GM12873 (cell line): ENCODE measurements around the gene PRRC2B.

Experiments used
- TF ChIP-seq, protein P1 (sequence below): IDR thresholded peaks from 2 replicates; pipeline ENCODE4 v1.5.1; 2012; ENCODE audit warnings: low read depth, mild to moderate bottlenecking, moderate library complexity, low read length, control low read depth; ENCODE audit not compliant: insufficient read depth; ENCODE audit errors: missing control alignments

Gene PRRC2B

DNA sequence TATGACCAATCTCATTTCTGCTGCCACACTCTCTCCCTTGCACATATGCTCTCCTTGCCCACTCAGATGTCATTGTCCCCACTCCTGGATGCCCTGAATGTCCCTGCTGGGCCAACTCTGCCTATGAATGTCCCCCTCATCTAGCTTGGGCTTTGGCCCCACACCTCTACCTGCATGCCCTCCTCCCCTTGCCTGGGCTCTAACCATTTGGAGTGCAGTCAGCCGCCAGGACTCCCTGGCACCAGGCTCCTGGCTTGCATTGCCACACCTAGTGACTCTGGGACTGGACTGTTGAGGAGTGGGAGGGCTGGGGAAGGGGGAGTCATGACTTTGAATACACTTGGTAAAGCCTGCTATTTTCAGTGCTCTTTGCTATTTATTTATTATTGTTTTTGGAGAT is 67.3 kb downstream of the PRRC2B start:
- TF ChIP-seq, protein P1, sequence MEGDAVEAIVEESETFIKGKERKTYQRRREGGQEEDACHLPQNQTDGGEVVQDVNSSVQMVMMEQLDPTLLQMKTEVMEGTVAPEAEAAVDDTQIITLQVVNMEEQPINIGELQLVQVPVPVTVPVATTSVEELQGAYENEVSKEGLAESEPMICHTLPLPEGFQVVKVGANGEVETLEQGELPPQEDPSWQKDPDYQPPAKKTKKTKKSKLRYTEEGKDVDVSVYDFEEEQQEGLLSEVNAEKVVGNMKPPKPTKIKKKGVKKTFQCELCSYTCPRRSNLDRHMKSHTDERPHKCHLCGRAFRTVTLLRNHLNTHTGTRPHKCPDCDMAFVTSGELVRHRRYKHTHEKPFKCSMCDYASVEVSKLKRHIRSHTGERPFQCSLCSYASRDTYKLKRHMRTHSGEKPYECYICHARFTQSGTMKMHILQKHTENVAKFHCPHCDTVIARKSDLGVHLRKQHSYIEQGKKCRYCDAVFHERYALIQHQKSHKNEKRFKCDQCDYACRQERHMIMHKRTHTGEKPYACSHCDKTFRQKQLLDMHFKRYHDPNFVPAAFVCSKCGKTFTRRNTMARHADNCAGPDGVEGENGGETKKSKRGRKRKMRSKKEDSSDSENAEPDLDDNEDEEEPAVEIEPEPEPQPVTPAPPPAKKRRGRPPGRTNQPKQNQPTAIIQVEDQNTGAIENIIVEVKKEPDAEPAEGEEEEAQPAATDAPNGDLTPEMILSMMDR: no peak

DNA sequence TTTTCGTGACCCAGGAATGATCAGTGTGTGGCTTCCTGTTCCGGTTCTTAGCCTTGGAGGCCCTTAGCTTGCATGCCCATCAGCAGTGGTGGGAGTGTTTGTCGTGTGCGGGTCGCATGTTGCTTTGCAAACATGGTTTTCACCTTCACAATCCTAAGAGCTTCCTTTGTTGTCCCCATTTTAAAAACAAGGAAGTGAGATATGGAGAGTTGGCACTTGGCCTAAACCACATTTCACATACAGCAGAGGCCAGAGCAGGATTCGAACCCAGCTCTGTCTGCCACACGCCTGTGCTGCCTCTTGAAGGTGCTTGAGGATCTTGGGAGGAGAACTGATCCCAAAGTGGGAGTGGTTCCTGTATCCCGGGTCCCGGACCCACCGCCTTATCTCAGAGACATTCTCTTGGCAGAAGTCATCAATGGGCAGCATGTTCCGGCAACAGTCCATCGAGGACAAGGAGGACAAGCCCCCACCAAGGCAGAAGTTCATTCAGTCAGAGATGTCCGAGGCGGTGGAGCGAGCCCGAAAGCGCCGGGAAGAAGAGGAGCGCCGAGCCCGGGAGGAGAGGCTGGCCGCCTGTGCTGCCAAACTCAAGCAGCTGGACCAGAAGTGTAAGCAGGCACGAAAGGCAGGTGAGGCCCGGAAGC is 70.6 kb downstream of the PRRC2B start:
- TF ChIP-seq, protein P1: no peak

DNA sequence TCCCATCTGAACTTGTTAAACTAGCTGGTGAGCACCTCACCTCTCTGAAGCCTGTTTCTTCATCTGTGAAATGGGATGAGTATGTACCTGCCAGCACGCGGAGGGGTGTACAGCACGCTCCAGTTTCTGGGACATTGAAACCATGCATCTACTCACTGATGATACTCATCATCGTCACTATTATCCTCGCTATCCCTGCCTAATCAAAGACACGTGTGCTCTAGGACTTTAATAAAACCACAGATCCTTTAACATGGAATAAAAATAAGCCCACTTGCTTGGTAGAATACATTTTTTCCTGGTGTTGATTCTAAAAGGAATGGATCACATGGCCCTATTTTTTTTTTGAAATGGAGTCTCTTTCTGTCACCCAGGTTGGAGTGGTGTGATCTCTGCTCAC is 71.5 kb downstream of the PRRC2B start:
- TF ChIP-seq, protein P1: no peak

DNA sequence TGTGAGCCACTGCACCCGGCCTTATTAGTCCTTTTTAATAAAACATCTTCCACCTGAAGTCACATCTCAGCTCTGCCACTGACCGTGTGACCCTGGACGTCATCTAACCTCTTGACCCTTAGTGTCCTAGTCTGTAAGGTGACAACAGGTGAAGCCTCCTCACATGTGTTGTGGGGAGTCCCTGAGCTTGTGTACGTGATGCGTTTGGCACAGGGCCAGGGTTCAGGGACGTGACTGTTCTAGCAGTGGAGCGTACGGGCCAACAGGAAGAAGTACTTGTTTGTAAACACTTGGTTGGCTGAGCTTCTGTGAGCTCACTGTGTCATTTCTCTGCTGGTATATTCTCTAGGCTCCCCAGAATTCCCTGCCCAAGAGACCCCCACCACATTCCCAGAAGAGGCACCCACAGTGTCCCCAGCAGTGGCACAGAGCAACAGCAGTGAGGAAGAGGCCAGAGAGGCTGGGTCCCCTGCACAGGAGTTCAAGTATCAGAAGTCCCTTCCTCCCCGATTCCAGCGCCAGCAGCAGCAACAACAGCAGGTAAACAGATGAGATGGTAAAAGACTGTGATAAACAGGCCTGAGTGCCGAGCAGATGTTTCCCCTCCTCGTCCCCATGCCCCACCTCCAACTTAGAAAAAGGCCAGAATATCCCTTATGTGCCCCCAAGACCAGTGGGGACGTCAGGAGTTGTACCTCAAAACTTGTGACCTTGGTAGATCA is 73.5 kb downstream of the PRRC2B start:
- TF ChIP-seq, protein P1: no peak

DNA sequence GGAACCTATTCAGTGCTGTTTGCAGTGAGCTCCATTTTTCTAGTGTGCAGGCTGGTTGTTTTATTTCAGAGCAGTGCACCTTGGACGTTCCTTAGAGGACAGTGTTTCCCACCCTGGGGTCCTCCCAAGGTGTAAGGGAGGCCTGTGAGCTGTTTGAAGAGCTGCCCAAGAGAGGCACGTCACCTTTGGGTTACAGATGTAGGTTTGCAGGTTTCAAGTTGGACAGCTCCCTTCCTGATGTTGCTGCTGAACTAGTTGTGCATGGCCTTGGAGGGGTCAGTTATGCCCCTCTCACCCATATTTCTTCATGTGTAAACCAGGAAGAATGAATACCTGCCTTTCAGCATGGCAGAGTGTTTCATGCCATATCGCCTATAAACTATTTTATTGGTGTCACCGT is 74.1 kb downstream of the PRRC2B start:
- TF ChIP-seq, protein P1: no peak

DNA sequence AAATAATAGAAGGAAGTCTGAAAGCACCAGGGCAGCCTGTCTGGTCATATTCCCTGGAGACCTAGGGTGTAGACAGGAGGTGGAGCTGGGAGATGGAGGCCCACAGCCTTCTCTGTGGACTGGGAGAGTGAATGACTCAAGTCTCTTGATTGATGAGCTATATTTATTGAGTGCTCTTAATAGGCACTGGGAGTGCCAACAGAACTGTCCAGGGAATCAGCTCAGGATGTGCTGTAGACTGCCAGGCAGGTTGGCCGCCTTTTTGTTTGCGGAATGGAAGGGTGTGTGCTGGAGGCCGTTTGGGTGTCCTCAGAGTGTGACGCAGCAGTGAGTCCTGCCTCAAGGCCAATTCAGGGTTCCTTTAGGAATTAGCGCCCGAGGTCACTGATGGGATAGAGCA is 75.5 kb downstream of the PRRC2B start:
- TF ChIP-seq, protein P1: no peak

DNA sequence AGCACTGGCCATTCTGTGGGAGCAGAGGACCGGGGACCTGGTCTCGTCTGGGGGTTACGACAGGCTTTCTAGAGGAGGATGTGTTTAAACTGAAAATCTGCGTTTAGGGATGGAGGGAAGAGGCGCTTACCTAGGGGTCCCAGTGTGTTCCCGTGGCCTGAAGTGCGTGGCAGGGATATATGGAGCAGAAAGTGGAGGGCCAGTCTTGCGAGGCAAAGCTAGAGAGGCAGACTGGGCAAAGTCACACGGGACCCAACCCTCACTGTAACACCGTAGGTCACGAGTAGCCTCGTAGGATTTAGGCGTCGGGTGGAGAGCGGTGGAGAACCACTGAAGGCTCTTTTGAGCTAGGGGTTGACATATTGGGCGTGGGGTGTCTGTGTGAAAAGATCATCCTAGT is 76.1 kb downstream of the PRRC2B start:
- TF ChIP-seq, protein P1: no peak
